Measurements from ENCODE around the gene NAPEPLD.

NAPEPLD gene

GRCh38 chr7:103143868-103144267, 5.0 kb downstream of the NAPEPLD start:
- Histone ChIP-seq H3K36me3 (no peaks in the 10 kb centered on the region), H3K4me3 (ENCODE audit: low read depth in 1 of 2, low read length in 1 of 2) (no peak overlapping the region), H3K4me1 (ENCODE audit: control insufficient read depth in 1 of 2, insufficient read depth in 1 of 2, low read depth in 1 of 2, low read length in 1 of 2) (peaks cover 9 to 10% of the 10 kb centered on the region in 2 experiments), H3K27me3 (no peaks in the 10 kb centered on the region), H3K9me3 (no peaks in the 10 kb centered on the region), H3K27ac (no peak overlapping the region)
- no peak for TF ChIP-seq CTCF (IDR thresholded peaks at IDR 0.05)

- no peak for TF ChIP-seq CTCF (IDR thresholded peaks at IDR 0.05)
These were observed 6.4 kb downstream of the NAPEPLD start for GRCh38 chr7:103142494-103142893.

GRCh38 chr7:103141753-103142404, 7.0 kb downstream of the NAPEPLD start:
- no peak overlapping the region for H3K4me3 ChIP-seq (ENCODE audit: low read depth in 1 of 2, low read length in 1 of 2)
- TF ChIP-seq CTCF (IDR thresholded peaks at IDR 0.05): no peak

More at GRCh38 chr7:103142494-103142893, 6.4 kb downstream of the NAPEPLD start:
- no peaks in the 10 kb centered on the region for H3K9me3 ChIP-seq
- no peaks in the 10 kb centered on the region for H3K4me1 ChIP-seq (ENCODE audit: control insufficient read depth in 1 of 2, insufficient read depth in 1 of 2, low read depth in 1 of 2, low read length in 1 of 2)
- no peak overlapping the region for H3K27ac ChIP-seq
- H3K27me3 ChIP-seq: no peaks in the 10 kb centered on the region
- H3K36me3 ChIP-seq: no peaks in the 10 kb centered on the region
- H3K4me3 ChIP-seq (ENCODE audit: low read depth in 1 of 2, low read length in 1 of 2): no peak overlapping the region

GRCh38 chr7:103140685-103141084, 8.2 kb downstream of the NAPEPLD start:
- H3K9me3 ChIP-seq: no peaks in the 10 kb centered on the region
- no peak overlapping the region for H3K27ac ChIP-seq
- H3K4me3 ChIP-seq (ENCODE audit: low read depth in 1 of 2, low read length in 1 of 2): no peak overlapping the region
- H3K4me1 ChIP-seq (ENCODE audit: control insufficient read depth in 1 of 2, insufficient read depth in 1 of 2, low read depth in 1 of 2, low read length in 1 of 2): no peaks in the 10 kb centered on the region
- no peaks in the 10 kb centered on the region for H3K27me3 ChIP-seq
- no peak for TF ChIP-seq CTCF (IDR thresholded peaks at IDR 0.05)
- H3K36me3 ChIP-seq: no peaks in the 10 kb centered on the region

More at GRCh38 chr7:103141753-103142404, 7.0 kb downstream of the NAPEPLD start:
- no peaks in the 10 kb centered on the region for H3K36me3 ChIP-seq
- H3K27ac ChIP-seq: no peak overlapping the region
- H3K27me3 ChIP-seq: no peaks in the 10 kb centered on the region
- H3K9me3 ChIP-seq: no peaks in the 10 kb centered on the region
- no peaks in the 10 kb centered on the region for H3K4me1 ChIP-seq (ENCODE audit: control insufficient read depth in 1 of 2, insufficient read depth in 1 of 2, low read depth in 1 of 2, low read length in 1 of 2)

- TF ChIP-seq CTCF (IDR thresholded peaks at IDR 0.05): no peak
- H3K36me3 ChIP-seq: no peaks in the 10 kb centered on the region
These were observed 8.8 kb downstream of the NAPEPLD start for GRCh38 chr7:103140061-103140460.

More at GRCh38 chr7:103140061-103140460, 8.8 kb downstream of the NAPEPLD start:
- Histone ChIP-seq H3K27ac (no peak overlapping the region), H3K4me3 (ENCODE audit: low read depth in 1 of 2, low read length in 1 of 2) (no peak overlapping the region), H3K27me3 (no peaks in the 10 kb centered on the region), H3K9me3 (no peaks in the 10 kb centered on the region), H3K4me1 (ENCODE audit: control insufficient read depth in 1 of 2, insufficient read depth in 1 of 2, low read depth in 1 of 2, low read length in 1 of 2) (no peaks in the 10 kb centered on the region)
